HepG2 (cell line): Measurements from ENCODE around the gene ARHGAP35. TPM values are rescaled to one million over a fixed set of nuclear protein-coding genes. Genes with fewer than 3 reads are reported as not detected.

Experiments used
- ADNP ChIP-seq: sonication (generic); formaldehyde crosslinking; IDR thresholded peaks from 2 replicates; pipeline ENCODE4 v1.4.0; 2020; ENCODE audit warnings: missing genetic modification reagents
- ARNT ChIP-seq: fragments of 450-650 bp; IDR thresholded peaks from 2 replicates; pipeline ENCODE4 v1.6.1; 2017
- ELF4 ChIP-seq: sonication (generic); formaldehyde crosslinking; IDR thresholded peaks from 2 replicates; pipeline ENCODE4 v1.5.0; 2020; ENCODE audit warnings: missing genetic modification reagents, mild to moderate bottlenecking, moderate library complexity, borderline replicate concordance
- IRF2 ChIP-seq: IDR thresholded peaks from 2 replicates; pipeline ENCODE4 v1.6.1; 2018; ENCODE audit warnings: missing genetic modification reagents, missing compliant biosample characterization
- MIXL1 ChIP-seq: IDR thresholded peaks from 2 replicates; pipeline ENCODE4 v1.6.1; 2016
- NR2F1 ChIP-seq, 2 experiments: fragments of 450-650 bp in 1 of 2; formaldehyde crosslinking in 1 of 2; IDR thresholded peaks; 2 replicates each; pipeline versions ENCODE4 v1.5.0 to v1.6.1; 2016 to 2020; ENCODE audit warnings: mild to moderate bottlenecking in 1 of 2, missing compliant biosample characterization in 1 of 2, missing genetic modification reagents in 1 of 2, moderate library complexity in 1 of 2
- REL ChIP-seq: sonication (generic); formaldehyde crosslinking; conservative IDR thresholded peaks from 2 replicates; pipeline ENCODE4 v1.8.0; 2022; ENCODE audit warnings: mild to moderate bottlenecking, missing genetic modification reagents, moderate library complexity
- TCF7L2 ChIP-seq: IDR thresholded peaks from 2 replicates; pipeline ENCODE4 v1.6.1; 2011; ENCODE audit warnings: mild to moderate bottlenecking, low read depth, low read length, moderate library complexity
- ZNF160 ChIP-seq: sonication (generic); formaldehyde crosslinking; IDR thresholded peaks from 2 replicates; pipeline ENCODE4 v1.8.0; 2022; ENCODE audit warnings: mild to moderate bottlenecking, inconsistent platforms, missing genetic modification reagents
- ZNF562 ChIP-seq: sonication (generic); formaldehyde crosslinking; IDR thresholded peaks from 2 replicates; pipeline ENCODE4 v1.8.0; 2022; ENCODE audit warnings: missing genetic modification reagents, borderline replicate concordance
- polyA plus RNA-seq, 8 experiments: library from polyadenylated mRNA; depleted of rRNA in 3 of 8; stranded (reverse) in 7 of 8; unstranded in 1 of 8; fragments of >200 nt; fragmentation: Illumina TruSeq in 4 of 8; extraction: Trizol in 4 of 8; gene quantifications; 2 replicates each; pipeline versions ENCODE4 v1.2.1 to v1.2.3, GENCODE V29; 2011 to 2016; ENCODE audit warnings: low read depth in 4 of 8, missing spikeins in 1 of 8, mixed read lengths in 1 of 8; ENCODE audit not compliant: insufficient read depth in 1 of 8
- total RNA-seq, 5 experiments: library from RNA; depleted of rRNA; stranded (reverse); fragments of >200 nt; fragmentation: Illumina TruSeq; extraction: Trizol; gene quantifications; 2 replicates each; pipeline ENCODE4 v1.2.3, GENCODE V29; 2016; ENCODE audit warnings: low read depth in 1 of 5
- TF ChIP-seq, protein P1 (sequence below): IDR thresholded peaks from 2 replicates; pipeline ENCODE4 v1.6.1; 2018; ENCODE audit warnings: missing genetic modification reagents, mild to moderate bottlenecking, missing compliant biosample characterization
- TF ChIP-seq, protein P2 (sequence below): sonication (generic); formaldehyde crosslinking; IDR thresholded peaks from 2 replicates; pipeline ENCODE4 v1.4.0; 2020; ENCODE audit warnings: missing genetic modification reagents
- TF ChIP-seq, protein P3 (sequence below): sonication (generic); formaldehyde crosslinking; conservative IDR thresholded peaks from 2 replicates; pipeline ENCODE4 v1.8.0; 2022; ENCODE audit warnings: mild to moderate bottlenecking, moderate library complexity, missing genetic modification reagents
- TF ChIP-seq, protein P4 (sequence below), 2 experiments: sonication (generic) in 1 of 2; formaldehyde crosslinking in 1 of 2; IDR thresholded peaks; 2 replicates each; pipeline versions ENCODE4 v1.4.0 to v1.6.1; 2016 to 2020; ENCODE audit warnings: borderline replicate concordance in 1 of 2, low read depth in 1 of 2, mild to moderate bottlenecking in 1 of 2, missing genetic modification reagents in 1 of 2
- TF ChIP-seq, protein P5 (sequence below): sonication (generic); formaldehyde crosslinking; IDR thresholded peaks from 2 replicates; pipeline ENCODE4 v1.4.0; 2020; ENCODE audit warnings: missing genetic modification reagents

Gene ARHGAP35
- total and polyA plus RNA-seq, 2 of the 13 experiments (the other 11 are each of a cell fraction or from before 2014, with no cell fraction given): 30.1 to 30.2 TPM

DNA sequence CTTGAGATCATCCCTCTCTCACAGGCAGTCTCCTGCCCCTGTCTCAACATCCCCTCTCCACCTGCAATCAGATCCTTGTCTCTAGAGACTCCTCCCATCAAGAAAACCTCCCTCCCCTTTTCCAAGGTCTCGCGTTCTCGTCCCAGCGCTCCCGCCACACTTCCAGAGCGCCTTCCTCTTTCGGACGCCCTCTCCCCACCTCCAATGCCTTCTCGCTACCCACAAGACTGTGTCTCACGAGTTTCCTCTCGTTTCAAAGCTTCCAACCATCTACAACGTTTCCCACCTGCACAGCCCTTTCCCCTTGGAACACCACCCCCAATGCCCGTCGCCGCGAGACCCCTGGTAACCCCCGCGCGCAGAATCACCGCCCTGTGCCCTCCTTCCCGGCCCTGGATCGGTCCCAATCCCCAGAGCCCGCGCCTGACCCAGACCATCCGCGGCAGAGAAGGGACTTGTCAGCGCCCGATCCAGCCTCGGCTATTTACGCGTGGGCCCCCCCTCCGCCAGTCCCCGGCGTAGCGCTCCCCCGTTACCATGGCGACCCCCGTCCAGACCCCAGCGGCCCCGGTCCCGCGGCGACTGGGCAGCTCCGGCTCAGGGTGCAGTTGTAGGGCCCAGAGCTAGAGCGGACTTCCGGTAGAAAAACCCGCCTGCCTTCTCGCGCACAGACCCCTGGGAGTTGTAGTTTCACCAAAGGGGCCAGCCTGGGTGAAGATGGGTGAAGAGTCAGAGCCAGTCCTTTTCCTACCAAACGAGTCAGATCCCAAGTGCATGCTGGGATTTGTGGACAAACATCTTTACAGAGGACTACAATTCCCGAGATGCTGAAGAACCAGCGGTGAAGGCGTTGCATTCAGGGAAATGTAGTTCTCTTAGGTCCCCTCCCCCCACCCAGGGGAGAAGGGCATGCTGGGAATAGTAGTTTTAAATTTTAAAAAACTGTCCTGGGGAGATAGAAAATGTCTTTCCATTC is 10.3 kb upstream of the ARHGAP35 start, which contains the start of gene AP2S1 (continued):
- TF ChIP-seq, protein P1, sequence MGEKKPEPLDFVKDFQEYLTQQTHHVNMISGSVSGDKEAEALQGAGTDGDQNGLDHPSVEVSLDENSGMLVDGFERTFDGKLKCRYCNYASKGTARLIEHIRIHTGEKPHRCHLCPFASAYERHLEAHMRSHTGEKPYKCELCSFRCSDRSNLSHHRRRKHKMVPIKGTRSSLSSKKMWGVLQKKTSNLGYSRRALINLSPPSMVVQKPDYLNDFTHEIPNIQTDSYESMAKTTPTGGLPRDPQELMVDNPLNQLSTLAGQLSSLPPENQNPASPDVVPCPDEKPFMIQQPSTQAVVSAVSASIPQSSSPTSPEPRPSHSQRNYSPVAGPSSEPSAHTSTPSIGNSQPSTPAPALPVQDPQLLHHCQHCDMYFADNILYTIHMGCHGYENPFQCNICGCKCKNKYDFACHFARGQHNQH (CRISPR knock-in tag): peak; percentile 43
- TF ChIP-seq, protein P2, sequence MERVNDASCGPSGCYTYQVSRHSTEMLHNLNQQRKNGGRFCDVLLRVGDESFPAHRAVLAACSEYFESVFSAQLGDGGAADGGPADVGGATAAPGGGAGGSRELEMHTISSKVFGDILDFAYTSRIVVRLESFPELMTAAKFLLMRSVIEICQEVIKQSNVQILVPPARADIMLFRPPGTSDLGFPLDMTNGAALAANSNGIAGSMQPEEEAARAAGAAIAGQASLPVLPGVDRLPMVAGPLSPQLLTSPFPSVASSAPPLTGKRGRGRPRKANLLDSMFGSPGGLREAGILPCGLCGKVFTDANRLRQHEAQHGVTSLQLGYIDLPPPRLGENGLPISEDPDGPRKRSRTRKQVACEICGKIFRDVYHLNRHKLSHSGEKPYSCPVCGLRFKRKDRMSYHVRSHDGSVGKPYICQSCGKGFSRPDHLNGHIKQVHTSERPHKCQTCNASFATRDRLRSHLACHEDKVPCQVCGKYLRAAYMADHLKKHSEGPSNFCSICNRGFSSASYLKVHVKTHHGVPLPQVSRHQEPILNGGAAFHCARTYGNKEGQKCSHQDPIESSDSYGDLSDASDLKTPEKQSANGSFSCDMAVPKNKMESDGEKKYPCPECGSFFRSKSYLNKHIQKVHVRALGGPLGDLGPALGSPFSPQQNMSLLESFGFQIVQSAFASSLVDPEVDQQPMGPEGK (CRISPR knock-in tag): peak; percentile 66
- TF ChIP-seq TCF7L2 (no peak), ZNF562 (no peak), MIXL1 (peak; percentile 27; the same call in 1 of the 2 replicates), ZNF160 (CRISPR knock-in tag) (no peak; the same call in 1 of the 2 replicates), NR2F1 (CRISPR knock-in tag; IDR thresholded peaks at IDR 0.05) (no peak), IRF2 (CRISPR knock-in tag) (peak; percentile 98), ADNP (no peak), ARNT (no peak), ELF4 (no peak), REL (no peak)
- TF ChIP-seq, protein P3, sequence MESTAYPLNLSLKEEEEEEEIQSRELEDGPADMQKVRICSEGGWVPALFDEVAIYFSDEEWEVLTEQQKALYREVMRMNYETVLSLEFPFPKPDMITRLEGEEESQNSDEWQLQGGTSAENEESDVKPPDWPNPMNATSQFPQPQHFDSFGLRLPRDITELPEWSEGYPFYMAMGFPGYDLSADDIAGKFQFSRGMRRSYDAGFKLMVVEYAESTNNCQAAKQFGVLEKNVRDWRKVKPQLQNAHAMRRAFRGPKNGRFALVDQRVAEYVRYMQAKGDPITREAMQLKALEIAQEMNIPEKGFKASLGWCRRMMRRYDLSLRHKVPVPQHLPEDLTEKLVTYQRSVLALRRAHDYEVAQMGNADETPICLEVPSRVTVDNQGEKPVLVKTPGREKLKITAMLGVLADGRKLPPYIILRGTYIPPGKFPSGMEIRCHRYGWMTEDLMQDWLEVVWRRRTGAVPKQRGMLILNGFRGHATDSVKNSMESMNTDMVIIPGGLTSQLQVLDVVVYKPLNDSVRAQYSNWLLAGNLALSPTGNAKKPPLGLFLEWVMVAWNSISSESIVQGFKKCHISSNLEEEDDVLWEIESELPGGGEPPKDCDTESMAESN (CRISPR knock-in tag): peak; percentile 66; the same call in 1 of the 2 replicates
- TF ChIP-seq, protein P4, sequence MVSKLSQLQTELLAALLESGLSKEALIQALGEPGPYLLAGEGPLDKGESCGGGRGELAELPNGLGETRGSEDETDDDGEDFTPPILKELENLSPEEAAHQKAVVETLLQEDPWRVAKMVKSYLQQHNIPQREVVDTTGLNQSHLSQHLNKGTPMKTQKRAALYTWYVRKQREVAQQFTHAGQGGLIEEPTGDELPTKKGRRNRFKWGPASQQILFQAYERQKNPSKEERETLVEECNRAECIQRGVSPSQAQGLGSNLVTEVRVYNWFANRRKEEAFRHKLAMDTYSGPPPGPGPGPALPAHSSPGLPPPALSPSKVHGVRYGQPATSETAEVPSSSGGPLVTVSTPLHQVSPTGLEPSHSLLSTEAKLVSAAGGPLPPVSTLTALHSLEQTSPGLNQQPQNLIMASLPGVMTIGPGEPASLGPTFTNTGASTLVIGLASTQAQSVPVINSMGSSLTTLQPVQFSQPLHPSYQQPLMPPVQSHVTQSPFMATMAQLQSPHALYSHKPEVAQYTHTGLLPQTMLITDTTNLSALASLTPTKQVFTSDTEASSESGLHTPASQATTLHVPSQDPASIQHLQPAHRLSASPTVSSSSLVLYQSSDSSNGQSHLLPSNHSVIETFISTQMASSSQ (IDR thresholded peaks at IDR 0.05; ENCODE audit: low read depth): 0 out of 2 replicates have a peak, but pooled peaks have one; percentile 51
- TF ChIP-seq, protein P4 (CRISPR knock-in tag; IDR thresholded peaks at IDR 0.05; ENCODE audit: borderline replicate concordance): peak; percentile 55; the same call in 1 of the 2 replicates
- TF ChIP-seq, protein P5, sequence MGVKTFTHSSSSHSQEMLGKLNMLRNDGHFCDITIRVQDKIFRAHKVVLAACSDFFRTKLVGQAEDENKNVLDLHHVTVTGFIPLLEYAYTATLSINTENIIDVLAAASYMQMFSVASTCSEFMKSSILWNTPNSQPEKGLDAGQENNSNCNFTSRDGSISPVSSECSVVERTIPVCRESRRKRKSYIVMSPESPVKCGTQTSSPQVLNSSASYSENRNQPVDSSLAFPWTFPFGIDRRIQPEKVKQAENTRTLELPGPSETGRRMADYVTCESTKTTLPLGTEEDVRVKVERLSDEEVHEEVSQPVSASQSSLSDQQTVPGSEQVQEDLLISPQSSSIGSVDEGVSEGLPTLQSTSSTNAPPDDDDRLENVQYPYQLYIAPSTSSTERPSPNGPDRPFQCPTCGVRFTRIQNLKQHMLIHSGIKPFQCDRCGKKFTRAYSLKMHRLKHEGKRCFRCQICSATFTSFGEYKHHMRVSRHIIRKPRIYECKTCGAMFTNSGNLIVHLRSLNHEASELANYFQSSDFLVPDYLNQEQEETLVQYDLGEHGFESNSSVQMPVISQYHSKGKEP: 0 out of 2 replicates have a peak, but pooled peaks have one; percentile 35
